ENCODE data around the gene ZBTB8A. TPM values are rescaled to one million over a fixed set of nuclear protein-coding genes. Genes with fewer than 3 reads are reported as not detected.

ZBTB8A gene
- total and polyA plus RNA-seq, 10 of the 15 experiments (the other 5 are each of a cell fraction or from before 2014, with no cell fraction given) = 0.48 to 4.7 (median 2.4) TPM

GRCh38 chr1:32533792-32534327, 5.4 kb upstream of the ZBTB8A start:
- ChIA-PET CTCF (interaction anchor here (0.9 to 2.2 kb wide), 3 partner anchors 13 to 86 kb away, joined by 3 to 6 read pairs (median 5); no protein-coding TSS in a partner anchor), RAD21 (ENCODE audit: unreplicated experiment) (interaction anchor here (0.7 to 1.1 kb wide), 2 partner anchors 13 to 115 kb away, joined by 4 to 6 read pairs; no protein-coding TSS in a partner anchor), POLR2A (no interaction called here), SMC1A (ENCODE audit: uncharacterized antibody, unreplicated experiment) (interaction anchor here (1.4 kb wide), 1 partner anchor 13 kb away, joined by 5 read pairs; no protein-coding TSS in a partner anchor)
- Histone ChIP-seq H3K4me3 (no peak overlapping the region), H2AFZ (ENCODE audit: control insufficient read depth, low read depth, low read length) (no peak overlapping the region), H3K9me3 (replicated peaks; ENCODE audit: control insufficient read depth, insufficient read depth, low read length) (no peaks in the 10 kb centered on the region), H3K79me2 (ENCODE audit: control insufficient read depth, insufficient read depth, low read length) (no peaks in the 10 kb centered on the region), H4K20me1 (ENCODE audit: control insufficient read depth, insufficient read depth) (no peaks in the 10 kb centered on the region), H3K27me3 (replicated peaks in 1 of 2; ENCODE audit: control insufficient read depth in 2 of 2, insufficient read depth in 2 of 2, low read length in 1 of 2) (no peaks in the 10 kb centered on the region; a peak in 1 of 4 replicates), H3K27ac (ENCODE audit: control insufficient read depth, insufficient read depth) (no peak overlapping the region), H3K36me3 (ENCODE audit: control insufficient read depth in 2 of 2, insufficient read depth in 2 of 2, low read length in 1 of 2) (no peaks in the 10 kb centered on the region), H3K4me2 (ENCODE audit: control insufficient read depth, insufficient read depth) (no peak overlapping the region), H3K4me1 (ENCODE audit: control insufficient read depth, insufficient read depth, low read length) (no peaks in the 10 kb centered on the region), H3K9ac (ENCODE audit: control insufficient read depth, insufficient read depth, low read length) (no peak overlapping the region)
- 48% methylated on average over 4 of the region's 4 CpGs for WGBS (ENCODE audit: insufficient coverage, insufficient replicate concordance, low lambda C conversion rate, missing lambda C conversion rate)
- no peak for FAIRE-seq
- DNase-seq (ENCODE audit: low read depth, low spot score) = no peak
- intact Hi-C loops (cut with micrococcal nuclease; ENCODE audit: unreplicated experiment) = no loop called here
- no TSS peak for BruUV-seq (replicated peaks)
- in situ Hi-C loops (cut with MboI) = no loop called here
- no peak for ATAC-seq
- no peak for TF ChIP-seq TAF1 (IDR thresholded peaks at IDR 0.05; ENCODE audit: borderline replicate concordance, low read depth, low read length)
- no peak for TF ChIP-seq GABPA (IDR thresholded peaks at IDR 0.05; ENCODE audit: low read depth)
- TF ChIP-seq CREB1 (IDR thresholded peaks at IDR 0.05; ENCODE audit: low read depth) = no peak
- no peak for TF ChIP-seq CBX3 (IDR thresholded peaks at IDR 0.05; ENCODE audit: borderline replicate concordance, low read depth)
- TF ChIP-seq USF1 (IDR thresholded peaks at IDR 0.05; ENCODE audit: borderline replicate concordance, extremely low read length, insufficient read depth, low read depth, low read length) = no peak
- no peak for TF ChIP-seq KLF5 (IDR thresholded peaks at IDR 0.05; ENCODE audit: partially characterized antibody)
- no peak for TF ChIP-seq BCL3 (IDR thresholded peaks at IDR 0.05; ENCODE audit: borderline replicate concordance, insufficient read depth, low read depth, low read length, poor library complexity, severe bottlenecking)
- no peak for TF ChIP-seq KAT2A (conservative IDR thresholded peaks at IDR 0.05; ENCODE audit: control insufficient read depth, low read depth, low read length)
- no peak for TF ChIP-seq E2F8 (IDR thresholded peaks at IDR 0.05; ENCODE audit: low read depth, partially characterized antibody)
- no peak for TF ChIP-seq IRF5 (IDR thresholded peaks at IDR 0.05; ENCODE audit: borderline replicate concordance)
- TF ChIP-seq ZNF24 (IDR thresholded peaks at IDR 0.05) = no peak
- no peak for TF ChIP-seq CEBPB (IDR thresholded peaks at IDR 0.05; ENCODE audit: borderline replicate concordance in 1 of 2, low read depth in 2 of 2, low read length in 2 of 2)
- TF ChIP-seq, protein P1, sequence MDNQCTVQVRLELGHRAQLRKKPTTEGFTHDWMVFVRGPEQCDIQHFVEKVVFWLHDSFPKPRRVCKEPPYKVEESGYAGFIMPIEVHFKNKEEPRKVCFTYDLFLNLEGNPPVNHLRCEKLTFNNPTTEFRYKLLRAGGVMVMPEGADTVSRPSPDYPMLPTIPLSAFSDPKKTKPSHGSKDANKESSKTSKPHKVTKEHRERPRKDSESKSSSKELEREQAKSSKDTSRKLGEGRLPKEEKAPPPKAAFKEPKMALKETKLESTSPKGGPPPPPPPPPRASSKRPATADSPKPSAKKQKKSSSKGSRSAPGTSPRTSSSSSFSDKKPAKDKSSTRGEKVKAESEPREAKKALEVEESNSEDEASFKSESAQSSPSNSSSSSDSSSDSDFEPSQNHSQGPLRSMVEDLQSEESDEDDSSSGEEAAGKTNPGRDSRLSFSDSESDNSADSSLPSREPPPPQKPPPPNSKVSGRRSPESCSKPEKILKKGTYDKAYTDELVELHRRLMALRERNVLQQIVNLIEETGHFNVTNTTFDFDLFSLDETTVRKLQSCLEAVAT (IDR thresholded peaks at IDR 0.05) = no peak
- no peak for TF ChIP-seq CBX5 (IDR thresholded peaks at IDR 0.05; ENCODE audit: low read depth)
